Ectodermal cell (in vitro differentiated cells): Measurements from ENCODE around the gene RNF223.

ENCODE experiments used
- H3K27ac ChIP-seq: 2 replicates; pipeline ENCODE4 v1.7.0; 2013; ENCODE audit warnings: mild to moderate bottlenecking, low read depth, low read length; ENCODE audit not compliant: insufficient read depth, poor library complexity, severe bottlenecking
- H3K27me3 ChIP-seq: 2 replicates; pipeline ENCODE4 v1.7.0; 2013; ENCODE audit warnings: mild to moderate bottlenecking, low read length; ENCODE audit not compliant: insufficient read depth, control insufficient read depth, poor library complexity, severe bottlenecking
- H3K36me3 ChIP-seq: one replicate; pipeline ENCODE4 v1.7.0; 2013; ENCODE audit warnings: low read length; ENCODE audit not compliant: control insufficient read depth, insufficient read depth
- H3K4me1 ChIP-seq: one replicate; pipeline ENCODE4 v1.7.0; 2013; ENCODE audit warnings: low read length; ENCODE audit not compliant: control insufficient read depth, insufficient read depth
- H3K4me3 ChIP-seq: 2 replicates; pipeline ENCODE4 v1.7.0; 2013; ENCODE audit warnings: low read depth, low read length, control low read depth; ENCODE audit not compliant: insufficient read depth
- H3K9me3 ChIP-seq: 2 replicates; pipeline ENCODE4 v1.7.0; 2013; ENCODE audit warnings: mild to moderate bottlenecking, low read length, moderate library complexity; ENCODE audit not compliant: control insufficient read depth
- WGBS, 2 experiments: methylation state at CpG; one replicate each; pipeline ENCODE4 v1.1.7; 2013; ENCODE audit warnings: missing lambda C conversion rate in 2 of 2; 5-methylcytosine and 5-hydroxymethylcytosine counted together

Gene RNF223

GRCh38 chr1:1117469-1117831 is 43.3 kb upstream of the RNF223 start:
- WGBS, 2 experiments, result 87 to 88% methylated on average over 20 of the region's 20 CpGs

GRCh38 chr1:1116701-1117468 is 42.8 kb upstream of the RNF223 start:
- H3K27ac ChIP-seq, result no peak overlapping the region
- H3K27me3 ChIP-seq, result peaks cover 37% of the 10 kb centered on the region
- WGBS, 2 experiments, result 17 to 18% methylated on average over 43 of the region's 47 CpGs
- no peaks in the 10 kb centered on the region for H3K9me3 ChIP-seq
- H3K36me3 ChIP-seq, result peaks cover 5% of the 10 kb centered on the region
- H3K4me1 ChIP-seq, result no peaks in the 10 kb centered on the region
- H3K4me3 ChIP-seq, result peak overlapping the region; percentile 76

More at GRCh38 chr1:1117469-1117831, 43.3 kb upstream of the RNF223 start:
- peaks cover 37% of the 10 kb centered on the region for H3K27me3 ChIP-seq
- no peak overlapping the region for H3K27ac ChIP-seq
- peaks cover 5% of the 10 kb centered on the region for H3K36me3 ChIP-seq
- H3K9me3 ChIP-seq, result no peaks in the 10 kb centered on the region
- H3K4me1 ChIP-seq, result no peaks in the 10 kb centered on the region
- H3K4me3 ChIP-seq, result no peak overlapping the region

DNA sequence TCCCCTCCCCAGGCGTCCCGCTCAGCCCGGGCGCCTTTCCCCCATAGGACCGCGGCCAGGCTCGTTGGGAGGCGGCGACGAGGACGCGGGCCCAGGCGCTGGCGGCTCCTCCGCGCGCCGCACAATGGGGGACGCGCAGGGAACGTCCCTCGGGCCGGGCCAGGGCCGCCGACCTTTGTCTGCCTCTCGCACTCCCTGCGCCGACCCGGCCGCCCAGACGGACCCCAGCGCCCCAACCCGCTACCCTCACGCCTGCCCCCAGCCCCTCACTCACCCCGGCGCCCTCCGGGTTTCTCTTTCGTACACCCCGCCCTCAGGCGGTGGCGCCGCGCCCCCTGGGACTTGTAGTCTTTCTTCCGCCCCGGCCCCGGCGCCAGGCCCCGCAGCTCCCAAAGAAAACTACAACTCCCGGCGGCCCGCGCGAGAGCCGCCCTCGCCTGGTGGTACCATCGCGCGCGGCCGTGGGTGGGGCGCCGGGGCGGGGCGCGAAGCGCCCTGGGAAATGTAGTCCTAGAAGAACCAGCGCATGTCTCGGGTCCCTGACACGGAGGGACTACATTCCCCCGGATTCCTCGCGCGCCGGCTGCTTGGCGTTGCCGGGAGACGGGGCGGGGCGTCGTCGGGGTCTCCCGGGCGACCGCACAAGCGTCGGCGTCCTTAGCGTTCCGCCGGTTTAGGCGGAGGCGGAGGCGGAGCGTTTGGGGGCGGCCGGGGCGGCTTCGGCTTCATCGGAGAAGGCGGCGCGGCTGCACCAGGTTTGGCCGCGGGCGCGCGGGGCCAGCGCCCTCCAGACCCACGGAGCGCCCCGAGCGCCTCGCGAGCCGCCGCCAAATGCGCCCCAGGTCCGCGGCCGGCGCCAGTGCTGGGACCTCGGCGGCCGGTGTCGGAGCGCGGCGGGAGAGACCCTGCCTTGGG is 41.9 kb upstream of the RNF223 start, which contains the start of gene C1orf159:
Gene C1orf159, minus strand, starts transcription at position 304 of the 915 bp plus-strand sequence. CDS start 24,546 bp downstream, outside the sequence.
- peaks cover 5% of the 10 kb centered on the region for H3K36me3 ChIP-seq
- no peaks in the 10 kb centered on the region for H3K4me1 ChIP-seq
- WGBS, 2 experiments, result 0% methylated on average over 128 of the region's 128 CpGs
- H3K27me3 ChIP-seq, result peaks cover 37% of the 10 kb centered on the region
- H3K4me3 ChIP-seq, result peak within 1 kb of the TSS; percentile 76
- peak within 1 kb of the TSS; percentile 50 for H3K27ac ChIP-seq
- H3K9me3 ChIP-seq, result no peaks in the 10 kb centered on the region

GRCh38 chr1:1115136-1115785 is 41.2 kb upstream of the RNF223 start:
- WGBS, 2 experiments, result 9 to 11% methylated on average over 33 to 35 of the region's 41 CpGs
- Histone ChIP-seq H3K27ac (no peak overlapping the region), H3K4me1 (no peaks in the 10 kb centered on the region), H3K9me3 (no peaks in the 10 kb centered on the region), H3K36me3 (peaks cover 5% of the 10 kb centered on the region), H3K4me3 (peak overlapping the region; percentile 76), H3K27me3 (peaks cover 33% of the 10 kb centered on the region)

- Histone ChIP-seq H3K4me3 (no peak overlapping the region), H3K27ac (no peak overlapping the region), H3K36me3 (peaks cover 5% of the 10 kb centered on the region), H3K4me1 (no peaks in the 10 kb centered on the region), H3K9me3 (no peaks in the 10 kb centered on the region), H3K27me3 (peaks cover 30% of the 10 kb centered on the region)
- 93% methylated on average over 13 of the region's 13 CpGs for WGBS, 2 experiments
Measured at GRCh38 chr1:1114431-1114830, 40.3 kb upstream of the RNF223 start.

DNA sequence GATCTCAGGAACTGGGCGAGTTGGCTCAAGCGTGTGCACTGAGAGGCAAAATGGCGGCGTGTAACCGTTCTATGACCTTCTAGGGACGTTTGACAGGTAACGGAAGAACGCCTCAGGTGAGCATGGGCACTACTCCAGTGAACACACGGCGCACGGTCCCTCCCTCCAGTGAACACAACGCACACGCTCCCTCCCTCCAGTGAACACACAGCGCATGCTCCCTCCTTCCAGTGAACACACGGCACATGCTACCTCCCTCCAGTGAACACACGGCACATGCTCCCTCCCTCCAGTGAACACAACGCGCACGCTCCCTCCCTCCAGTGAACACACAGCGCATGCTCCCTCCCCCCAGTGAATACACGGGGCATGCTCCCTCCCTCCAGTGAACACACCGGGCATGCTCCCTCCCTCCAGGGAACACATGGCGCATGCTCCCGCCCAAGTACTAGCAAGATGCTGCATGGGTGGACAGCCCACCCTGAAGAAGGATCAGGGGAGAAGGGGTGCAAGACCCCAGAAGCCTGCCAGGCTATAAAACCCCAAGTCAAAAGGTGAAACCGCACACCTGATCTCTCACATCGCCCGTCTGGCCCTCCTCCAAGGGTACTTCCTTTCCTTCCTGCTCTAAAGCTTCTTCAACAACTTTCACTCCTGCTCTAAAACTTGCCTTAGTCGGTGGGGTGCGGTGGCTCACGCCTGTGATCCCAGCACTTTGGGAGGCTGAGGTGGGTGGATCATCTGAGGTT is 38.3 kb upstream of the RNF223 start:
- H3K27me3 ChIP-seq, result peaks cover 10% of the 10 kb centered on the region
- no peaks in the 10 kb centered on the region for H3K4me1 ChIP-seq
- WGBS, 2 experiments, result 91% methylated on average over 30 of the region's 30 CpGs
- no peak overlapping the region for H3K4me3 ChIP-seq
- no peaks in the 10 kb centered on the region for H3K9me3 ChIP-seq
- no peak overlapping the region for H3K27ac ChIP-seq
- H3K36me3 ChIP-seq, result peaks cover 5% of the 10 kb centered on the region

DNA sequence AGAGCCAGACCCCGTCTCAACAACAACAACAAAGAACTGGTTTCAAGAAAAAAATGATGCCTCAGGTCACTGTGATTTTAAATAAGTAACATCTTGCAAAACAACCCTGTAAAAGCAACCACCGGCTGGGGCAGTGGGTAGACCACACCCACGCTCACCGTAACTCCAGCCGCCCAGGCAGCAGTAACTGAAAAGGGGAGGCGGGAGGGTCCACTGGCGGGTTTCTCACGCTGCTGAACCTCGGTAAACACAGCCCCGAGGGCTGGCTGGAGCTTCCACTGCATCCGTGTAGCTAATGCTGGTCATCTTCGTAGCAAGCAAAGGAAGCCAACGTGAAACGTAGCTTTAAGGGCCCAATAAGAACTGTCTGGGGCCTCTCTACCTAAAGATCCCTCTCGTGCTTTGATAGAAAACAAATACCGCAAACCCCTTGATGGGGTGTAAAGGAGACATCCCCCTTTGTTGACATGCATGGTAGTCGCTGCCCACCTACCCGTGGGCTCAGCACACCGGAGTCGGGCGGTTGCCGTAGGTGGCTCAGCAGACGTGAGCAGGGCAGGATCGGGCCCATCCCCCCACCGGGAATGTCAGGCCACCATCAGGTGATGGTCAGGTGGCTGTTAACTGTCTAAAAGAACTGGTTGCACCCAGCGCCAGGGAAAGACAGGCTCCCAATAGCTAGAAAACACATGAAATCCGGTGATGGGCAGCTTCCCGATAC is 37.6 kb upstream of the RNF223 start:
- peaks cover 5% of the 10 kb centered on the region for H3K36me3 ChIP-seq
- no peaks in the 10 kb centered on the region for H3K4me1 ChIP-seq
- no peak overlapping the region for H3K27ac ChIP-seq
- peaks cover 4% of the 10 kb centered on the region for H3K27me3 ChIP-seq
- no peak overlapping the region for H3K4me3 ChIP-seq
- no peaks in the 10 kb centered on the region for H3K9me3 ChIP-seq
- 93 to 94% methylated on average over 28 of the region's 28 CpGs for WGBS, 2 experiments

DNA sequence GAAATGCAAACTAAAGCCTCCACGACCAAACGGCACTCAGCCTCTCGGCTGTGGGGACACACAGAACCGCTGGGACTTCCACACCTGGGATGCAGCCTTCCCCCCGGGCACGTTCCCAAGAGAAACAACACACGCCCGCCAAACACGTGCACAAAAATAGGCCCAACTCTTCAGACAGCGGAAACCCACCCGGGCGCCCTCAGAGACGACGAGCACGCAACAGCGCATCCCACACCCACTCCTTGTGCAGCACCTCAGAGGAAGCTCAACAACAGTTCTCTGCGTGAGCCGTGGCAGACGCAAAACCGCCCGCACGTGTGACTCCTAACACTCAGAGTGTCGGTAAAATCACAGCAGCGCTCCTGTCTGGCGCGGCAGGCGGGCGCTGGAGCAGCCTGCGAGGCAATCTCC is 36.5 kb upstream of the RNF223 start:
- 96% methylated on average over 29 of the region's 29 CpGs for WGBS, 2 experiments
- Histone ChIP-seq H3K36me3 (peaks cover 5% of the 10 kb centered on the region), H3K9me3 (no peaks in the 10 kb centered on the region), H3K4me1 (no peaks in the 10 kb centered on the region), H3K4me3 (no peak overlapping the region), H3K27ac (no peak overlapping the region), H3K27me3 (no peaks in the 10 kb centered on the region)

- H3K9me3 ChIP-seq, result no peaks in the 10 kb centered on the region
- WGBS, 2 experiments, result 94 to 96% methylated on average over 14 of the region's 14 CpGs
- no peaks in the 10 kb centered on the region for H3K27me3 ChIP-seq
- peaks cover 5% of the 10 kb centered on the region for H3K36me3 ChIP-seq
- H3K27ac ChIP-seq, result no peak overlapping the region
- no peaks in the 10 kb centered on the region for H3K4me1 ChIP-seq
- H3K4me3 ChIP-seq, result no peak overlapping the region
Measured at GRCh38 chr1:1109743-1110142, 35.6 kb upstream of the RNF223 start.
